ENCODE results near the gene NR1I3.

NR1I3 gene

GRCh38 chr1:161197560-161198193, 40.3 kb downstream of the NR1I3 start:
- in situ Hi-C loops (cut with MboI; ENCODE audit: low sequenced_read_pairs) = no loop called here

GRCh38 chr1:161196521-161197451, 41.2 kb downstream of the NR1I3 start:
- in situ Hi-C loops (cut with MboI; ENCODE audit: low sequenced_read_pairs) = no loop called here

- in situ Hi-C loops (cut with MboI; ENCODE audit: low sequenced_read_pairs) = no loop called here
These were observed 41.9 kb downstream of the NR1I3 start for GRCh38 chr1:161196111-161196510.

GRCh38 chr1:161195171-161195570, 42.8 kb downstream of the NR1I3 start:
- in situ Hi-C loops (cut with MboI; ENCODE audit: low sequenced_read_pairs) = no loop called here

- in situ Hi-C loops (cut with MboI; ENCODE audit: low sequenced_read_pairs) = no loop called here
These were observed 44.3 kb downstream of the NR1I3 start for GRCh38 chr1:161193561-161194235.

- in situ Hi-C loops (cut with MboI; ENCODE audit: low sequenced_read_pairs) = no loop called here
These were observed 45.2 kb downstream of the NR1I3 start for GRCh38 chr1:161192476-161193465.

GRCh38 chr1:161191971-161192370, 46.0 kb downstream of the NR1I3 start:
- in situ Hi-C loops (cut with MboI; ENCODE audit: low sequenced_read_pairs) = no loop called here

GRCh38 chr1:161190962-161191521, 47.0 kb downstream of the NR1I3 start:
- in situ Hi-C loops (cut with MboI; ENCODE audit: low sequenced_read_pairs) = no loop called here

- in situ Hi-C loops (cut with MboI; ENCODE audit: low sequenced_read_pairs) = no loop called here
These were observed 49.0 kb downstream of the NR1I3 start for GRCh38 chr1:161189036-161189435.

GRCh38 chr1:161188381-161188780, 49.6 kb downstream of the NR1I3 start:
- in situ Hi-C loops (cut with MboI; ENCODE audit: low sequenced_read_pairs) = no loop called here

- in situ Hi-C loops (cut with MboI; ENCODE audit: low sequenced_read_pairs) = no loop called here
These were observed 50.7 kb downstream of the NR1I3 start for GRCh38 chr1:161187311-161187710.

- in situ Hi-C loops (cut with MboI; ENCODE audit: low sequenced_read_pairs) = no loop called here
These were observed 52.2 kb downstream of the NR1I3 start for GRCh38 chr1:161185732-161186311.

- in situ Hi-C loops (cut with MboI; ENCODE audit: low sequenced_read_pairs) = no loop called here
These were observed 52.7 kb downstream of the NR1I3 start for GRCh38 chr1:161185282-161185682.

- in situ Hi-C loops (cut with MboI; ENCODE audit: low sequenced_read_pairs) = no loop called here
These were observed 55.8 kb downstream of the NR1I3 start for GRCh38 chr1:161182214-161182613.

- in situ Hi-C loops (cut with MboI; ENCODE audit: low sequenced_read_pairs) = no loop called here
These were observed 57.4 kb downstream of the NR1I3 start for GRCh38 chr1:161180639-161181038.

GRCh38 chr1:161179698-161180097, 58.3 kb downstream of the NR1I3 start:
- in situ Hi-C loops (cut with MboI; ENCODE audit: low sequenced_read_pairs) = no loop called here

Data from HL-60/S4 treated with phorbol 12-myristate 13-acetate at 8.2 ng/mL for 4 days and 3 days (cell line).